ENCODE data around the gene FASN.
"Not testable (repeated sequence)": the region's sequence is repeated elsewhere in the genome, so short reads cannot be mapped to it uniquely, and the experiment has no call there.

Gene FASN

DNA sequence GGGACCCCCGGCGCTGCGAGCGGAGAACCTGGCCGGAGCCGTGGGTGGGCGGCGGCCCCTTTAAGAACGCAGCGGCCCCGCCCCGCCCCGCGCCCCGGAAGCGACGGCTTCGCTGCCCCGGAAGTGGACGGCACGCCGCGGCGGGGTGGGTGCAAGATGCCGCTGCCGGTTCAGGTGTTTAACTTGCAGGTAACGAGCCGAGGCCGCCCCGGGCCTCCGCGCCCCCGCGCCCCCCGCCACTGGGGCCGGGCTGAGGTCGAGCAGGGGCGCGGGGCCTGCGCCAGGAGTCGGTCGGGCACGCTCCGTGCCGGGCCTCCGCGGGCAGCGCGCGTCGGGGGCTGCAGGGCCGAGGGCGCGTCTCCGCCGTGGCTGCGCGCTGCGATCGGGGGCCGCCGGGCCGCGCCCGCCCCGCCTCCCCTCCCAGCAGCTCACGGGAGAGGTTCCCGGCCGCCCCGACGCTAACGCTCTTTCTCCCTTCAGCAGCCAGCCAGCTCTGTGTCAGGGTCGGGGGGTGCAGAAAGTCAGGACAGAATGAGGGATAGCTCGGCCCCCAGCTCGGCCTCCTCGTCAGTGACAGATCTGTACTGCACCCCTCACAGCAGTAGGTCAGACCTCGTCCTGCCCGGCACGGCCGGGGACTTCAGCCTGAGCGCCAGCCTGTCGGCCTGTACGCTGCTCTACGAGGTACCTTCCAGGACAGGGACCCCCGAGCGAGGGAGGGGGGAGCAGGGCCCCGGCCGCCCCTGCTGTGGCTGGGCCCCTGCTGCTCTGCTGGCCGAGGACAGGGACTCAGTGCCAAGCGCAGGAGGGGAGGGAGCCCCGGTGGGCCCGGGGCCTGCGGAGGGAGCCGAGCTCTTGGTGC lies 46.0 kb downstream of the FASN start, which contains the start of the genes GPS1 and RFNG:
Gene GPS1 (plus strand): TSS at position 123 of the 862 bp plus-strand sequence. CDS start 34 bp downstream, at position 157.
Gene RFNG (minus strand): TSS at position 36 of the 862 bp plus-strand sequence. CDS start 45 bp downstream, outside the sequence.
- DNase-seq (ENCODE audit: low read depth, low spot score): peak; percentile 38
- peak within 1 kb of the TSS; percentile 81 for H3K4me3 ChIP-seq (ENCODE audit: low read length)

- no peak for DNase-seq (ENCODE audit: low read depth, low spot score)
- peak overlapping the region; percentile 55 for H3K4me3 ChIP-seq (ENCODE audit: low read length)
Observed at GRCh38 chr17:82050761-82051641, 47.0 kb downstream of the FASN start.

- DNase-seq (ENCODE audit: low read depth, low spot score): no peak
- H3K4me3 ChIP-seq (ENCODE audit: low read length): peak overlapping the region; percentile 55
Observed at GRCh38 chr17:82050152-82050760, 47.8 kb downstream of the FASN start.

DNA sequence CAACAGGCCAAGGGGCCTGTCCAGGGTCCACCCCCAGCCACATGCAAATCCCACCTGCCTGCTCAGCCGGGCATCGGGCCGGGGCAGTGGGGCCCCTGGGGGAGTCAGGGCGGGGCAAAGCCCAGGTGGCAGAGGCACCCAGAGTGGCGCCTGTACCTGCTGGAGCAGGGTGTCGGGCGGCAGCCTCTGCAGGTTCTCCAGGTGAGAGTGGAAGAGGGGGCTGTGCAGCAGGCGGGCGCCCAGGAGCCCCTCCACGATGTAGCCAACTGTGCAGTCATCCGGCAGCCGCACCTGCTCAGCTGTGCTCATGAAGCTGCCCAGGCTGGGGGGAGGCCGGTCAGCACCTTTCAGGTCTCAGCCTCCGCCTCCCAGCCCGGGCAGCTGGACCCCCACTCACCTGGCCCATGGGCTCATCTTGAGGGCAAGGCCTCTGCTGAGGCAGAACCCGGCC lies 48.5 kb downstream of the FASN start:
- H3K4me3 ChIP-seq (ENCODE audit: low read length): no peak overlapping the region
- no peak for DNase-seq (ENCODE audit: low read depth, low spot score)

- DNase-seq (ENCODE audit: low read depth, low spot score): no peak
Observed at GRCh38 chr17:82049106-82049505, 48.9 kb downstream of the FASN start.

DNA sequence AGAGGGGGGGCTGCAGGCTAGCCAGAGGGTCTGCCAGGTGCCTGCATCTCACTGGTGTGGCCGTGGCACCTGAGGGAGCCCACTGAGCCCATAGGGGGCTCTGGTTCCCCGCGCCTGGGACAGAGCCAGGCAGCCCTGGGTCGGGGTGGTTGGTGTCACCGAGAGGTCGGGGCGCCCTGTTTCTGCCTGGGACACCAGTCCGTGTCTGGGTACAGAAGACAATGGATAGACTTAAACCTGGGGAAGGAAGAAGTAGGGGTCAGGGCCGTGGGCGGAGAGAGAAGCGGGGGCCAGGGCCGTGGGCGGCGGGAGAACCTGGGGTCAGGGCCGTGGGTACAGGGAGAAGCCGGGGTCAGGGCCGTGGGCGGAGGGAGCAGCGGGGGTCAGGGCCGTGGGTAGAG lies 49.5 kb downstream of the FASN start:
- H3K4me3 ChIP-seq (ENCODE audit: low read length): no peak overlapping the region
- no peak for DNase-seq (ENCODE audit: low read depth, low spot score)

More at GRCh38 chr17:82049106-82049505, 48.9 kb downstream of the FASN start:
- H3K4me3 ChIP-seq (ENCODE audit: low read length): no peak overlapping the region

GRCh38 chr17:82047914-82048570 lies 50.0 kb downstream of the FASN start:
- no peak for DNase-seq (ENCODE audit: low read depth, low spot score)

DNA sequence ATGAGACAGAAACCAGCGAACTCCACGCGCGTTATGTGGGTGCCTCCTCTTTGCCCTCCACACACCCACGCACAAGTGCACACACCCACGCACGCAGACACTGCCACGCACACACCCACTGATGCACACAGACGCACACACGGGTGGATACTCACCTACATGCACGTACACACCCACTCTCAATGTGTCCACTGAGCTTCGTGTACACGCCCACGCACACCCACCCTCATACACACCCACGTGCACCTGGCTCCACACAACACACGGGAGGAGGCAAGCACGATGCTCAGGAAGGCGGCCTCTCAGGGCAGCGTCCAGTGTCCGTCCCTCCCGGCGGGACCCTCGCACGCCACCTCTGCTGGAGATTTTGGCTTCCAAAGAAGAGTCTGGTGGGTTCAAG lies 50.7 kb downstream of the FASN start:
- DNase-seq (ENCODE audit: low read depth, low spot score): no peak
- no peak overlapping the region for H3K4me3 ChIP-seq (ENCODE audit: low read length)

More at GRCh38 chr17:82047914-82048570, 50.0 kb downstream of the FASN start:
- no peak overlapping the region for H3K4me3 ChIP-seq (ENCODE audit: low read length)

GRCh38 chr17:82046903-82047302 lies 51.1 kb downstream of the FASN start:
- no peak overlapping the region for H3K4me3 ChIP-seq (ENCODE audit: low read length)

GRCh38 chr17:82045936-82046484 lies 52.0 kb downstream of the FASN start:
- DNase-seq (ENCODE audit: low read depth, low spot score): no peak
- no peak overlapping the region for H3K4me3 ChIP-seq (ENCODE audit: low read length)

More at GRCh38 chr17:82046903-82047302, 51.1 kb downstream of the FASN start:
- no peak for DNase-seq (ENCODE audit: low read depth, low spot score)

- H3K4me3 ChIP-seq (ENCODE audit: low read length): no peak overlapping the region
- no peak for DNase-seq (ENCODE audit: low read depth, low spot score)
Observed at GRCh38 chr17:82043507-82043906, 54.5 kb downstream of the FASN start.

GRCh38 chr17:82042649-82043048 lies 55.4 kb downstream of the FASN start:
- no peak overlapping the region for H3K4me3 ChIP-seq (ENCODE audit: low read length)
- no peak for DNase-seq (ENCODE audit: low read depth, low spot score)

GRCh38 chr17:82041144-82041814 lies 56.8 kb downstream of the FASN start:
- H3K4me3 ChIP-seq (ENCODE audit: low read length): no peak overlapping the region
- DNase-seq (ENCODE audit: low read depth, low spot score): no peak

- H3K4me3 ChIP-seq (ENCODE audit: low read length): no peak overlapping the region
- no peak for DNase-seq (ENCODE audit: low read depth, low spot score)
Observed at GRCh38 chr17:82039695-82040299, 58.2 kb downstream of the FASN start.

DNA sequence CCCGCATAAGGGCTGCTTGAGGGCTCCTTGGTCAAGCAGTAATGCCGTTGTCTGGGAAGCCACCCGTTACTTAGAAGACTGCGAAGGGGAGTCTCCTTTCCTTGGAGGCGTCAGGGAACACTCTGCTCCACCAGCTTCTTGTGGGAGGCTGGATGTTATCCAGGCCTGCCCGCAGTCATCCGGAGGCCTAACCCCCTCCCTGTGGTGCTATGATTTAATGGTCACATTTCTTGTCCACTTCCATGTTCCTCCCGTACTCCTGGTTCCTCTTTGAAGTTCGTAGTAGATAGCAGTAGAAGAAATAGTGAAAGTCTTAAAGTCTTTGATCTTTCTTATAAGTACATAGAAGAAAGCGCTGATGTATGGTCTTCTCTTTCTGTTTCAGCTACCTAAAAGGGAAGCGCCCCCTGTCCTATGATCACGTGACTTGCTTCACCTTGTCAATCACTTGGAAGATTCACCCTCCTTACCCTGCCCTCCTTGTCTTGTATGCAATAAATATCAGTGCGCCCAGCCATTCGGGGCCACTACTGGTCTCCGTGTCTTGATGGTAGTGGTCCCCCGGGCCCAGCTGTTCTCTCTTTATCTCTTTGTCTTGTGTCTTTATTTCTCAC lies 59.1 kb downstream of the FASN start:
- not testable (repeated sequence) for H3K4me3 ChIP-seq (ENCODE audit: low read length)
- peak; percentile 56 for DNase-seq (ENCODE audit: low read depth, low spot score)

DNA sequence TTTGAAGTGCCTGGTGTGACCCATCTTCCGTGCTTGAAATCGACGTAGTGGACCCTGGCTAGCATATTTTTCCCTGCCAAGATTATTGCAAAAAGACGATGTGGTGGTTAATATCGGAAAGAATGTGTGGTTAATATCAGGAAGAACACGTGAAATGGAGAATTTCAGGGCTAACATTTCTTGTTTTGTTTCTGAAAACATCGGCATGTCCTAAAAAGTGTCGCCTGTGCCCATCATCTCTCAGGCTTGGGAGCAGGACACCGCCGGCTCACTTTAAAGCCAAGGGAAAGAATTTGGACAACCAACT lies 60.2 kb downstream of the FASN start:
- H3K4me3 ChIP-seq (ENCODE audit: low read length): peak overlapping the region; percentile 75
- DNase-seq (ENCODE audit: low read depth, low spot score): no peak
